Type B pancreatic cell (in vitro differentiated cells): ENCODE data around the gene NME7. TPM values are rescaled to one million over a fixed set of nuclear protein-coding genes. Genes with fewer than 3 reads are reported as not detected.

ENCODE experiments used
- DNase-seq: peaks from one replicate; pipeline ENCODE4 v3.0.0; 2021; ENCODE audit warnings: mixed read lengths; ENCODE audit not compliant: unreplicated experiment; ENCODE audit errors: extremely low spot score
- H3K27ac Mint-ChIP-seq: 2 replicates; pipeline ENCODE4 v1.8.0; 2021; ENCODE audit warnings: mild to moderate bottlenecking, mixed read lengths
- H3K27me3 Mint-ChIP-seq: 2 replicates; pipeline ENCODE4 v1.8.0; 2021; ENCODE audit warnings: mixed read lengths
- H3K36me3 Mint-ChIP-seq: 2 replicates; pipeline ENCODE4 v1.8.0; 2021; ENCODE audit warnings: mixed read lengths
- H3K4me1 Mint-ChIP-seq: one replicate; pipeline ENCODE4 v1.8.0; 2021; ENCODE audit warnings: mixed read lengths; ENCODE audit not compliant: unreplicated experiment
- H3K4me3 Mint-ChIP-seq: 2 replicates; pipeline ENCODE4 v1.8.0; 2021; ENCODE audit warnings: mild to moderate bottlenecking, mixed read lengths
- H3K9me3 Mint-ChIP-seq: 2 replicates; pipeline ENCODE4 v1.8.0; 2021; ENCODE audit warnings: mixed read lengths
- CTCF ChIP-seq: fragments of 200-600 bp; sonication (generic); conservative IDR thresholded peaks from 2 replicates; pipeline ENCODE4 v1.5.0; 2021; ENCODE audit warnings: antibody characterized with exemption, mild to moderate bottlenecking
- total RNA-seq: library from RNA; stranded (reverse); gene quantifications from 2 replicates; pipeline ENCODE4 v1.2.1, GENCODE V29; 2021; ENCODE audit warnings: low replicate concordance

Gene NME7
- total RNA-seq, 1 donor from 2014 or later: 25.9 TPM

GRCh38 chr1:169094897-169095569 lies 272.6 kb downstream of the NME7 start:
- peaks cover 4% of the 10 kb centered on the region for H3K9me3 Mint-ChIP-seq
- H3K4me3 Mint-ChIP-seq: no peak overlapping the region
- H3K27ac Mint-ChIP-seq: no peak overlapping the region
- no peaks in the 10 kb centered on the region for H3K36me3 Mint-ChIP-seq
- no peaks in the 10 kb centered on the region for H3K4me1 Mint-ChIP-seq
- no peak for DNase-seq
- no peak for TF ChIP-seq CTCF
- H3K27me3 Mint-ChIP-seq: no peaks in the 10 kb centered on the region

- no peak for TF ChIP-seq CTCF
- Mint-ChIP-seq H3K27me3 (no peaks in the 10 kb centered on the region), H3K4me3 (no peak overlapping the region), H3K4me1 (peaks cover 4% of the 10 kb centered on the region), H3K27ac (no peak overlapping the region), H3K9me3 (peaks cover 4% of the 10 kb centered on the region), H3K36me3 (no peaks in the 10 kb centered on the region)
- DNase-seq: no peak
Measured at GRCh38 chr1:169092399-169092798, 275.2 kb downstream of the NME7 start.

GRCh38 chr1:169091480-169091941 lies 276.1 kb downstream of the NME7 start:
- no peak for DNase-seq
- Mint-ChIP-seq H3K9me3 (no peaks in the 10 kb centered on the region), H3K27me3 (no peaks in the 10 kb centered on the region), H3K36me3 (no peaks in the 10 kb centered on the region), H3K4me3 (no peak overlapping the region), H3K27ac (no peak overlapping the region), H3K4me1 (peaks cover 9% of the 10 kb centered on the region)
- TF ChIP-seq CTCF: no peak

- H3K27ac Mint-ChIP-seq: no peak overlapping the region
Measured at GRCh38 chr1:169090900-169091311, 276.7 kb downstream of the NME7 start.

GRCh38 chr1:169090308-169090899 lies 277.2 kb downstream of the NME7 start:
- Mint-ChIP-seq H3K27ac (no peak overlapping the region), H3K36me3 (no peaks in the 10 kb centered on the region), H3K9me3 (no peaks in the 10 kb centered on the region), H3K27me3 (no peaks in the 10 kb centered on the region), H3K4me3 (no peak overlapping the region), H3K4me1 (peaks cover 9% of the 10 kb centered on the region)
- DNase-seq: no peak
- no peak for TF ChIP-seq CTCF

More at GRCh38 chr1:169090900-169091311, 276.7 kb downstream of the NME7 start:
- H3K27me3 Mint-ChIP-seq: no peaks in the 10 kb centered on the region
- H3K9me3 Mint-ChIP-seq: no peaks in the 10 kb centered on the region
- no peak overlapping the region for H3K4me3 Mint-ChIP-seq
- no peaks in the 10 kb centered on the region for H3K36me3 Mint-ChIP-seq
- H3K4me1 Mint-ChIP-seq: peaks cover 9% of the 10 kb centered on the region
- no peak for DNase-seq
- no peak for TF ChIP-seq CTCF
